Choroid plexus epithelial cell (primary cell): ENCODE results near the gene BMI1.

Experiments
- DNase-seq: peaks from one replicate; pipeline ENCODE4 v3.0.0-alpha.2; 2010; ENCODE audit warnings: low read depth
- H3K4me3 ChIP-seq: 2 replicates; pipeline ENCODE4 v1.5.1; 2011; ENCODE audit warnings: low read depth, mild to moderate bottlenecking, control low read depth, low read length, moderate library complexity
- CTCF ChIP-seq: conservative IDR thresholded peaks from 2 replicates; pipeline ENCODE4 v1.5.1; 2011; ENCODE audit warnings: low read depth, mild to moderate bottlenecking, control low read depth, inconsistent platforms, low read length, moderate library complexity

Gene BMI1

GRCh38 chr10:22324413-22324812 lies 3.5 kb downstream of the BMI1 start:
- no peak overlapping the region for H3K4me3 ChIP-seq
- no peak for TF ChIP-seq CTCF

GRCh38 chr10:22324893-22325271 lies 4.0 kb downstream of the BMI1 start:
- H3K4me3 ChIP-seq = peak overlapping the region; percentile 66
- DNase-seq = no peak
- TF ChIP-seq CTCF = no peak

More at GRCh38 chr10:22324413-22324812, 3.5 kb downstream of the BMI1 start:
- no peak for DNase-seq

GRCh38 chr10:22325272-22326144 lies 4.6 kb downstream of the BMI1 start:
- H3K4me3 ChIP-seq = peak overlapping the region; percentile 66
- TF ChIP-seq CTCF = peak; percentile 20
- peak; percentile 72 for DNase-seq

GRCh38 chr10:22326145-22326702 lies 5.3 kb downstream of the BMI1 start:
- no peak for TF ChIP-seq CTCF
- peak overlapping the region; percentile 66 for H3K4me3 ChIP-seq
- no peak for DNase-seq

GRCh38 chr10:22329150-22329549 lies 8.3 kb downstream of the BMI1 start:
- H3K4me3 ChIP-seq = no peak overlapping the region
- DNase-seq = no peak
- TF ChIP-seq CTCF = no peak

- no peak overlapping the region for H3K4me3 ChIP-seq
These were observed 11.3 kb downstream of the BMI1 start for GRCh38 chr10:22332116-22332692.

More at GRCh38 chr10:22332116-22332692, 11.3 kb downstream of the BMI1 start:
- DNase-seq = no peak
- no peak for TF ChIP-seq CTCF
